GM18498 (cell line): Measurements from ENCODE around the gene MYO16.

Experiments used
- ATAC-seq: cut with Tn5 transposase; IDR thresholded peaks from one replicate; pipeline ENCODE4 v1.9.1; 2021; ENCODE audit warnings: mild to moderate bottlenecking, moderate library complexity; ENCODE audit not compliant: unreplicated experiment

MYO16 gene

GRCh38 chr13:109111141-109111540, 481.7 kb downstream of the MYO16 start:
- ATAC-seq: no peak

GRCh38 chr13:109113427-109113826, 484.0 kb downstream of the MYO16 start:
- peak; percentile 66 for ATAC-seq

- ATAC-seq: no peak
Measured at GRCh38 chr13:109114162-109114561, 484.8 kb downstream of the MYO16 start.

- ATAC-seq: no peak
Measured at GRCh38 chr13:109114991-109115390, 485.6 kb downstream of the MYO16 start.

- no peak for ATAC-seq
Measured at GRCh38 chr13:109118521-109118920, 489.1 kb downstream of the MYO16 start.

- no peak for ATAC-seq
Measured at GRCh38 chr13:109119896-109120295, 490.5 kb downstream of the MYO16 start.

- ATAC-seq: no peak
Measured at GRCh38 chr13:109121826-109122225, 492.4 kb downstream of the MYO16 start.

- no peak for ATAC-seq
Measured at GRCh38 chr13:109123971-109124370, 494.6 kb downstream of the MYO16 start.

- ATAC-seq: no peak
Measured at GRCh38 chr13:109126178-109126577, 496.8 kb downstream of the MYO16 start.

- no peak for ATAC-seq
Measured at GRCh38 chr13:109126891-109127641, 497.7 kb downstream of the MYO16 start.

- no peak for ATAC-seq
Measured at GRCh38 chr13:109128121-109128520, 498.7 kb downstream of the MYO16 start.

- ATAC-seq: no peak
Measured at GRCh38 chr13:109130093-109130835, 500.9 kb downstream of the MYO16 start.

- peak; percentile 85 for ATAC-seq
Measured at GRCh38 chr13:109131698-109132257, 502.4 kb downstream of the MYO16 start.

- ATAC-seq: no peak
Measured at GRCh38 chr13:109135018-109135417, 505.6 kb downstream of the MYO16 start.

- no peak for ATAC-seq
Measured at GRCh38 chr13:109136873-109137272, 507.5 kb downstream of the MYO16 start.

- no peak for ATAC-seq
Measured at GRCh38 chr13:109139346-109139745, 509.9 kb downstream of the MYO16 start.

GRCh38 chr13:109140054-109140453, 510.6 kb downstream of the MYO16 start:
- ATAC-seq: no peak

GRCh38 chr13:109140479-109141349, 511.3 kb downstream of the MYO16 start:
- ATAC-seq: no peak

GRCh38 chr13:109141706-109142105, 512.3 kb downstream of the MYO16 start:
- ATAC-seq: no peak

- peak; percentile 19 for ATAC-seq
Measured at GRCh38 chr13:109144693-109145437, 515.5 kb downstream of the MYO16 start.
